Uterus (tissue), 4 donors: Measurements from ENCODE around the gene STK32C. TPM values are rescaled to one million over a fixed set of nuclear protein-coding genes. Genes with fewer than 3 reads are reported as not detected.

ENCODE experiments used
- DNase-seq, 2 donors: peaks; one replicate each; pipeline ENCODE4 v3.0.0-alpha.2; 2019 to 2020
- H3K27ac ChIP-seq, 2 donors: fragments of 200-600 bp; sonication (generic); 1 replicate in 1 of 2; 2 replicates in 1 of 2; pipeline ENCODE4 v1.5.1; 2016 to 2018
- H3K27me3 ChIP-seq, 2 donors: fragments of 200-600 bp; sonication (generic); one replicate each; pipeline ENCODE4 v1.5.1; 2018 to 2019; ENCODE audit warnings: control low read depth in 1 of 2
- H3K36me3 ChIP-seq, 2 donors: fragments of 200-600 bp; sonication (generic); one replicate each; pipeline ENCODE4 v1.5.1; 2019; ENCODE audit warnings: control low read depth in 1 of 2
- H3K4me1 ChIP-seq, 2 donors: fragments of 200-600 bp; sonication (generic); one replicate each; pipeline ENCODE4 v1.5.1; 2018 to 2019; ENCODE audit warnings: control low read depth in 1 of 2
- H3K4me3 ChIP-seq, 2 donors: fragments of 200-600 bp; sonication (generic); 1 replicate in 1 of 2; 2 replicates in 1 of 2; pipeline ENCODE4 v1.5.1; 2018 to 2019; ENCODE audit warnings: mild to moderate bottlenecking in 1 of 2
- H3K9me3 ChIP-seq, 2 donors: fragments of 200-600 bp; sonication (generic); one replicate each; pipeline ENCODE4 v1.5.1; 2019; ENCODE audit warnings: control low read depth in 1 of 2
- CTCF ChIP-seq, 4 experiments: fragments of 200-600 bp in 2 of 4; fragments of 450-650 bp in 2 of 4; sonication (generic) in 2 of 4; IDR thresholded peaks; one replicate each; pipeline ENCODE4 v1.5.1; 2016 to 2019; ENCODE audit warnings: antibody characterized with exemption in 4 of 4, mild to moderate bottlenecking in 2 of 4, moderate library complexity in 1 of 4
- POLR2A ChIP-seq, 2 donors: fragments of 450-650 bp; IDR thresholded peaks; one replicate each; pipeline ENCODE4 v1.6.1; 2016; ENCODE audit warnings: antibody characterized with exemption in 2 of 2, mild to moderate bottlenecking in 1 of 2, moderate library complexity in 1 of 2
- intact Hi-C: fragments of 100-400 bp; cut with DNase I; formaldehyde crosslinking; loops from one replicate; pipeline ENCODE4 v1.15.1; 2023; ENCODE audit warnings: low total_unique reads
- total RNA-seq, 4 donors: library from RNA; depleted of rRNA in 3 of 4; stranded (reverse); fragments of >200 nt in 3 of 4; gene quantifications; one replicate each; pipeline versions ENCODE4 v1.1.0 to v1.2.4, GENCODE V29; 2014 to 2023
- donor health status: DM: yes; HTN: yes; CAD: no.

The STK32C gene
- total RNA-seq, 4 donors from 2014 or later, result 0.51 to 17.2 (median 3.2) TPM

- TF ChIP-seq POLR2A (IDR thresholded peaks at IDR 0.05), result no peak
- TF ChIP-seq CTCF (IDR thresholded peaks at IDR 0.05), result no peak
- Histone ChIP-seq H3K36me3 (no peaks in the 10 kb centered on the region), H3K27ac (no peak overlapping the region), H3K9me3 (no peaks in the 10 kb centered on the region), H3K27me3 (no peaks in the 10 kb centered on the region), H3K4me3 (no peak overlapping the region), H3K4me1 (peaks cover 0 to 5% of the 10 kb centered on the region in 2 donors)
- DNase-seq, result peak in 1 of 2 donors; percentile 7
- intact Hi-C loops, result no loop called here
Measured at GRCh38 chr10:132302421-132303310, 5.1 kb downstream of the STK32C start.

DNA sequence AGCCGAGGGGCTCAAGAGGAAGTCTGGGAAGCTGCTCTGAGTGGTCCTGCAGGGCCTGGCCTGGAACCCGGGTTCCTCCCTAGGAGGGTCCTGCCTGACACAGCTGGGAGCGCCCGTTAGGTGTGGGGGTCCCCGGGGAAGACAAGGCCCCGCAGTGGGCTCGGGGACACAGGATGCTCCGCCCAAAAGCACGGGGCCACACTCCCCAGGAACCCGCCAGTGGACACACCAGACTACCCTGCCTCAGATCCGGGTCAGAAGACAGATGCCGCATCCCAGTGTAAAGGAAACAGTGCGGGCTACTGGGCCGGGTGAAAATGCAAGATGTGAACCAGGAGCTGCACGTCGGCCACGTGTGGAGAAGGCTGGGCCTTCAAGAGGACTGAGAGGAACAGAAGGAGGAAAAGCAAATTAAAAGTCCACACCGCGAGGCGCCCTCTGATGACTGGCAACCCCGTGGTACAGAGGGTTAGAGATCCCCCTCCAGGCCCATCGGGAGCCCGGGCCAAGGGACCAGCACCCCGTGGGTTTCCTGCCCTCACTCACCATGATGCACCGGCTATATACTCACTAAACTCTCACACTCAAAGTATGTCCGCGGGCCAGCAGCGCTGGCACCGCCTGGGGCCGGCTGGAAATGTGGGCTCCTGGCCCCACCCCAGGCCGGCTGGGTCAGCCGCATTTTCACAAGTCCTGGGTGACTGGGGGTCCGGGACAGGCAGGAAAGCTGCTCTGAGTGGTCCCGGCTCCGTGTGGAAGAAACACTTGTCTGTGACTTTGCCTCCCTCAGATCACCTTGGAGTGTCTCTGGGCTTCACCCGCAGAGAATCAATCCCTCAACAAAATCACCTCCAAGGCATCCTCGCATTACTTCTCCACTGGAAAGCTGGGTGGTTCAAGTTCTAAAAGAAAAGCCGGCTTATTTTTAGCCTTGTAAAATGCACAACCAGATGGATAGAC is 6.1 kb downstream of the STK32C start:
- Histone ChIP-seq H3K27ac (no peak overlapping the region), H3K4me3 (no peak overlapping the region), H3K4me1 (peaks cover 0 to 3% of the 10 kb centered on the region in 2 donors), H3K9me3 (no peaks in the 10 kb centered on the region), H3K27me3 (no peaks in the 10 kb centered on the region), H3K36me3 (no peaks in the 10 kb centered on the region)
- TF ChIP-seq POLR2A (IDR thresholded peaks at IDR 0.05) (no peak), CTCF (IDR thresholded peaks at IDR 0.05) (no peak)
- intact Hi-C loops, result no loop called here
- DNase-seq, result peak in 1 of 2 donors; percentile 8

DNA sequence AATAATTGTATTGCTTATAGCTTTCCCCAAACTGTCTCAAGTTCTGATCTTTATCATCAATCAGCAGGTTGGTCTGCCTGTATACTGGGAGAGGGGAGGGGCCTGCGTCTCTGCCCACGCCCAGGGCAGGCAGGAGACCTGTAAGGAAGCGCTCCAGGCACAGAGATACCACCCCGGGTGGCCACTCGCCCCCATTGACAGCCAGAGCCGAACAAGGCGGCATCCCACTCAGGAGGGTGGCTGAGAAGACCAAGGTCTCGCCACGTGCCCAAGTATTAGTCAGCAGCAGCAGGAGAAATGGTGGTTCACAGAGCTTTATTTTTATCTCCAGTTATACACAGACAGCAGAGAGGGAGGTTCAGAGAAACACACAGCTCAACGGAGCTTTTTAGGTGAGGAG is 7.2 kb downstream of the STK32C start:
- H3K27me3 ChIP-seq, result no peaks in the 10 kb centered on the region
- H3K27ac ChIP-seq, result no peak overlapping the region
- no peaks in the 10 kb centered on the region for H3K4me1 ChIP-seq
- H3K36me3 ChIP-seq, result no peaks in the 10 kb centered on the region
- H3K4me3 ChIP-seq, result no peak overlapping the region
- peak in 1 of 2 donors; percentile 2 for DNase-seq
- intact Hi-C loops, result no loop called here
- no peaks in the 10 kb centered on the region for H3K9me3 ChIP-seq
- TF ChIP-seq CTCF (IDR thresholded peaks at IDR 0.05), result no peak
- TF ChIP-seq POLR2A (IDR thresholded peaks at IDR 0.05), result no peak

DNA sequence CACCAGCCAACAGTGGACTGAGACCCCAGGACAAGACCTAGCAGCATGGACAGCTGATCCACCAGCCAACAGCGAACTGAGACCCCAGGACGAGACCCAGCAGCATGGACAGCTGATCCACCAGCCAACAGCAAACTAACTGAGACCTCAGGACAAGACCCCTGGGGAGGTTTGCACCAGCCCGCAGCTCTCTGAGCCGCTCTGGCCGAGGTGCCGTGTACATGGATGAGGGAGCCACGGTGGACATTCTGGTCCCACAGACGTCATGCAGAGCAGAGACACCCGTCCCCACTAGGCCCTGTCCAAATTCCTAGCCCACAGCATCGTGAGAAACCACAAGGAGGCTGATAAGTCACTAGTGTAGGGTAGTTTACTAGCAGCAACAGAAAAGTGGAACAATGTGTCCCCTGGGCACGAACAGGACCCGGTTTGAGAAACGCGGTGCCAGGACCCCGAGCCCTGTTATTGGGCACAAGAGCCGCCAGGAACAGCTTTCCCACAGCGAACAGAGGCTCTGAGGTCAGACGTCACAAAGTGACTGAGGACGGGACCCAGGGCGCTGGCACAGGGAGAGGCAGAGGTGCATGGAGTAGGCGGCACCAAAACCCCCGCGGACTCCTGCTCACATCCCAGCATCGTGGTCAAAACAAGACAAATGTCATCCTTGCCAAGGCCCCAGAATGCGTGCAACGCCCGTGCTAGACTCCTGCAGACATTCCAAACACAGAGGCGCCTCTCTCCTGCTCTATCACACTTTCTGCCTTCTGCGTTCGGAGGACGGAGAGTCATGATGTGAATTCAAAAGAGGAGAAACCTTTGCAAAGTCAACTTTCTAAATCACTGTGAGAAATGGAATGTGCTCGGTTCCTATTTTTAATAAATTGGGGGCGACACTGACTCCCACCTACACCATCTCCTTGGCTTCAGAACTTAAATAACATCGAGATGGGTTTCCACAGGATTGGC is 8.1 kb downstream of the STK32C start:
- Histone ChIP-seq H3K4me3 (no peak overlapping the region), H3K4me1 (no peaks in the 10 kb centered on the region), H3K27ac (no peak overlapping the region), H3K27me3 (no peaks in the 10 kb centered on the region), H3K9me3 (no peaks in the 10 kb centered on the region), H3K36me3 (no peaks in the 10 kb centered on the region)
- peak in 1 of 2 donors; percentile 2 for DNase-seq
- TF ChIP-seq CTCF (IDR thresholded peaks at IDR 0.05), result no peak
- TF ChIP-seq POLR2A (IDR thresholded peaks at IDR 0.05), result no peak
- intact Hi-C loops, result no loop called here
